GM23338 (cell line): Measurements from ENCODE around the gene CDCA5. TPM values are rescaled to one million over a fixed set of nuclear protein-coding genes. Genes with fewer than 3 reads are reported as not detected.

Experiments used
- ATAC-seq: fragments of 200-7000 bp; cut with Tn5 transposase; 3 replicates; pipeline ENCODE4 v1.9.1; 2020
- DNase-seq: peaks from one replicate; pipeline ENCODE4 v3.0.0-alpha.2; 2015; ENCODE audit warnings: low spot score
- H2AFZ ChIP-seq: fragments of 200-600 bp; sonication (generic); 2 replicates; pipeline ENCODE4 v1.8.0; 2016; ENCODE audit warnings: antibody characterized with exemption, mild to moderate bottlenecking, moderate library complexity
- H3F3A ChIP-seq: fragments of 200-600 bp; sonication (generic); replicated peaks from 2 replicates; pipeline ENCODE4 v1.8.0; 2017; ENCODE audit warnings: antibody characterized with exemption, mixed run types, low read depth
- H3K27ac ChIP-seq: fragments of 200-600 bp; sonication (generic); 2 replicates; pipeline ENCODE4 v1.6.1; 2016; ENCODE audit warnings: low read depth
- H3K27me3 ChIP-seq: fragments of 200-600 bp; sonication (generic); 2 replicates; pipeline ENCODE4 v1.8.0; 2016; ENCODE audit warnings: mild to moderate bottlenecking, mixed run types, moderate library complexity; ENCODE audit not compliant: insufficient read depth
- H3K36me3 ChIP-seq: fragments of 200-600 bp; sonication (generic); 2 replicates; pipeline ENCODE4 v1.8.0; 2016; ENCODE audit warnings: mild to moderate bottlenecking; ENCODE audit not compliant: insufficient read depth
- H3K4me1 ChIP-seq: fragments of 200-600 bp; sonication (generic); 2 replicates; pipeline ENCODE4 v1.8.0; 2016; ENCODE audit warnings: mild to moderate bottlenecking, moderate library complexity; ENCODE audit not compliant: insufficient read depth
- H3K4me2 ChIP-seq: fragments of 200-600 bp; sonication (generic); 2 replicates; pipeline ENCODE4 v1.7.1; 2017; ENCODE audit warnings: mixed run types
- H3K4me3 ChIP-seq: fragments of 200-600 bp; sonication (generic); 2 replicates; pipeline ENCODE4 v1.6.1; 2016; ENCODE audit warnings: mixed run types
- H3K79me2 ChIP-seq: fragments of 200-600 bp; sonication (generic); replicated peaks from 2 replicates; pipeline ENCODE4 v1.8.0; 2017; ENCODE audit warnings: mild to moderate bottlenecking; ENCODE audit not compliant: insufficient read depth
- H3K9me2 ChIP-seq: fragments of 200-600 bp; sonication (generic); 2 replicates; pipeline ENCODE4 v1.8.0; 2017; ENCODE audit not compliant: insufficient read depth
- H4K20me1 ChIP-seq: fragments of 200-600 bp; sonication (generic); replicated peaks from 2 replicates; pipeline ENCODE4 v1.8.0; 2017; ENCODE audit warnings: mild to moderate bottlenecking; ENCODE audit not compliant: insufficient read depth
- H3K27ac Mint-ChIP-seq: 2 replicates; pipeline ENCODE4 v1.8.0; 2020; ENCODE audit warnings: inconsistent platforms, mild to moderate bottlenecking, moderate library complexity, mixed read lengths
- H3K27me3 Mint-ChIP-seq: 3 replicates; pipeline ENCODE4 v1.8.0; 2022; ENCODE audit warnings: low read depth, mild to moderate bottlenecking, moderate library complexity, mixed read lengths, inconsistent platforms; ENCODE audit not compliant: insufficient read depth, poor library complexity
- H3K36me3 Mint-ChIP-seq: 3 replicates; pipeline ENCODE4 v1.8.0; 2021; ENCODE audit warnings: low read depth, mild to moderate bottlenecking, inconsistent platforms, moderate library complexity, mixed read lengths
- H3K4me1 Mint-ChIP-seq: 3 replicates; pipeline ENCODE4 v1.8.0; 2020; ENCODE audit warnings: mild to moderate bottlenecking, inconsistent platforms, mixed read lengths
- H3K4me3 Mint-ChIP-seq: 3 replicates; pipeline ENCODE4 v1.8.0; 2021; ENCODE audit warnings: moderate library complexity, mild to moderate bottlenecking, inconsistent platforms, mixed read lengths
- H3K9me3 Mint-ChIP-seq: 3 replicates; pipeline ENCODE4 v1.8.0; 2020; ENCODE audit warnings: moderate library complexity, mild to moderate bottlenecking, inconsistent platforms, mixed read lengths
- CREB1 ChIP-seq: fragments of 250-450 bp; sonication (Bioruptor Pico); IDR thresholded peaks from 2 replicates; pipeline ENCODE4 v1.5.0; 2020; ENCODE audit warnings: low read depth, mild to moderate bottlenecking, moderate library complexity
- CTCF ChIP-seq, 2 experiments: fragments of 200-600 bp in 1 of 2; sonication (generic) in 1 of 2; conservative IDR thresholded peaks; 2 replicates each; pipeline versions ENCODE4 v1.5.1 to v1.6.1; 2016 to 2017; ENCODE audit warnings: antibody characterized with exemption in 2 of 2, low read depth in 2 of 2, mild to moderate bottlenecking in 2 of 2, moderate library complexity in 1 of 2
- ETS1 ChIP-seq: IDR thresholded peaks from 2 replicates; pipeline ENCODE4 v1.6.1; 2016; ENCODE audit warnings: antibody characterized with exemption
- EZH2 ChIP-seq: fragments of 200-600 bp; sonication (generic); IDR thresholded peaks from one replicate; pipeline ENCODE4 v1.8.0; 2017; ENCODE audit warnings: antibody characterized with exemption, mild to moderate bottlenecking, low read depth; ENCODE audit not compliant: unreplicated experiment
- EZH2phosphoT487 ChIP-seq: fragments of 200-600 bp; sonication (generic); IDR thresholded peaks from one replicate; pipeline ENCODE4 v1.8.1; 2018; ENCODE audit warnings: antibody characterized with exemption; ENCODE audit not compliant: unreplicated experiment
- JUNB ChIP-seq: IDR thresholded peaks from one replicate; pipeline ENCODE4 v1.6.1; 2016; ENCODE audit warnings: antibody characterized with exemption; ENCODE audit not compliant: unreplicated experiment
- NANOG ChIP-seq: IDR thresholded peaks from 2 replicates; pipeline ENCODE4 v1.6.1; 2016; ENCODE audit warnings: antibody characterized with exemption, borderline replicate concordance
- POLR2AphosphoS5 ChIP-seq: IDR thresholded peaks from 2 replicates; pipeline ENCODE4 v1.6.1; 2016; ENCODE audit warnings: antibody characterized with exemption, low read depth
- REST ChIP-seq: IDR thresholded peaks from one replicate; pipeline ENCODE4 v1.6.1; 2018; ENCODE audit warnings: antibody characterized with exemption; ENCODE audit not compliant: unreplicated experiment
- ZNF114 ChIP-seq: fragments of 250-450 bp; sonication (Bioruptor Pico); IDR thresholded peaks from 2 replicates; pipeline ENCODE4 v1.5.0; 2020; ENCODE audit warnings: mild to moderate bottlenecking, moderate library complexity
- ZNF331 ChIP-seq: fragments of 250-450 bp; sonication (Bioruptor Pico); IDR thresholded peaks from 2 replicates; pipeline ENCODE4 v1.5.0; 2020; ENCODE audit warnings: low read depth, mild to moderate bottlenecking, moderate library complexity
- polyA plus RNA-seq: library from polyadenylated mRNA; unstranded; fragments of >200 nt; fragmentation: Nextera tagmentation; extraction: Ambion mirVana; gene quantifications from 2 replicates; pipeline ENCODE4 v1.2.1, GENCODE V29; 2016
- total RNA-seq: library from RNA; depleted of rRNA; stranded (reverse); fragments of >200 nt; shearing (Covaris generic); gene quantifications from 2 replicates; pipeline ENCODE4 v1.2.3, GENCODE V29; 2014
- TF ChIP-seq, protein P1 (sequence below): fragments of 250-450 bp; sonication (Bioruptor Pico); IDR thresholded peaks from 2 replicates; pipeline ENCODE4 v1.5.0; 2020; ENCODE audit warnings: mild to moderate bottlenecking, moderate library complexity

Gene CDCA5
- total and polyA plus RNA-seq, 2 experiments from 2014 or later: 53.3 to 70.9 TPM

- Histone ChIP-seq H3K79me2 (peaks cover 20% of the 10 kb centered on the region), H3F3A (peaks cover 9% of the 10 kb centered on the region; the same call in 1 of the 2 replicates), H3K36me3 (0 out of 2 replicates have a peak, but pooled peaks cover 3% of the 10 kb centered on the region), H4K20me1 (peaks cover 2% of the 10 kb centered on the region; the same call in 1 of the 2 replicates), H3K4me2 (no peak overlapping the region), H3K4me3 (no peak overlapping the region), H3K27me3 (no peaks in the 10 kb centered on the region), H3K27ac (no peak overlapping the region), H3K4me1 (peaks cover 7% of the 10 kb centered on the region; the same call in 1 of the 2 replicates), H3K9me2 (no peaks in the 10 kb centered on the region), H2AFZ (no peak overlapping the region)
- Mint-ChIP-seq H3K9me3 (peaks cover 2% of the 10 kb centered on the region; the same call in 2 of the 3 replicates), H3K4me3 (no peak overlapping the region), H3K4me1 (peaks cover 12% of the 10 kb centered on the region), H3K27ac (no peak overlapping the region), H3K36me3 (peaks cover 10% of the 10 kb centered on the region; the same call in 1 of the 3 replicates), H3K27me3 (peaks cover 15% of the 10 kb centered on the region)
- ATAC-seq (no peak), DNase-seq (no peak)
- TF ChIP-seq ETS1 (no peak), JUNB (no peak), REST (no peak), CTCF (conservative IDR thresholded peaks at IDR 0.05; ENCODE audit: low read depth in 2 of 2) (no peak), POLR2AphosphoS5 (no peak), ZNF114 (CRISPR knock-in tag) (no peak), EZH2phosphoT487 (no peak), EZH2 (no peak), ZNF331 (CRISPR knock-in tag) (no peak), CREB1 (CRISPR knock-in tag) (no peak), NANOG (no peak)
- TF ChIP-seq, protein P1, sequence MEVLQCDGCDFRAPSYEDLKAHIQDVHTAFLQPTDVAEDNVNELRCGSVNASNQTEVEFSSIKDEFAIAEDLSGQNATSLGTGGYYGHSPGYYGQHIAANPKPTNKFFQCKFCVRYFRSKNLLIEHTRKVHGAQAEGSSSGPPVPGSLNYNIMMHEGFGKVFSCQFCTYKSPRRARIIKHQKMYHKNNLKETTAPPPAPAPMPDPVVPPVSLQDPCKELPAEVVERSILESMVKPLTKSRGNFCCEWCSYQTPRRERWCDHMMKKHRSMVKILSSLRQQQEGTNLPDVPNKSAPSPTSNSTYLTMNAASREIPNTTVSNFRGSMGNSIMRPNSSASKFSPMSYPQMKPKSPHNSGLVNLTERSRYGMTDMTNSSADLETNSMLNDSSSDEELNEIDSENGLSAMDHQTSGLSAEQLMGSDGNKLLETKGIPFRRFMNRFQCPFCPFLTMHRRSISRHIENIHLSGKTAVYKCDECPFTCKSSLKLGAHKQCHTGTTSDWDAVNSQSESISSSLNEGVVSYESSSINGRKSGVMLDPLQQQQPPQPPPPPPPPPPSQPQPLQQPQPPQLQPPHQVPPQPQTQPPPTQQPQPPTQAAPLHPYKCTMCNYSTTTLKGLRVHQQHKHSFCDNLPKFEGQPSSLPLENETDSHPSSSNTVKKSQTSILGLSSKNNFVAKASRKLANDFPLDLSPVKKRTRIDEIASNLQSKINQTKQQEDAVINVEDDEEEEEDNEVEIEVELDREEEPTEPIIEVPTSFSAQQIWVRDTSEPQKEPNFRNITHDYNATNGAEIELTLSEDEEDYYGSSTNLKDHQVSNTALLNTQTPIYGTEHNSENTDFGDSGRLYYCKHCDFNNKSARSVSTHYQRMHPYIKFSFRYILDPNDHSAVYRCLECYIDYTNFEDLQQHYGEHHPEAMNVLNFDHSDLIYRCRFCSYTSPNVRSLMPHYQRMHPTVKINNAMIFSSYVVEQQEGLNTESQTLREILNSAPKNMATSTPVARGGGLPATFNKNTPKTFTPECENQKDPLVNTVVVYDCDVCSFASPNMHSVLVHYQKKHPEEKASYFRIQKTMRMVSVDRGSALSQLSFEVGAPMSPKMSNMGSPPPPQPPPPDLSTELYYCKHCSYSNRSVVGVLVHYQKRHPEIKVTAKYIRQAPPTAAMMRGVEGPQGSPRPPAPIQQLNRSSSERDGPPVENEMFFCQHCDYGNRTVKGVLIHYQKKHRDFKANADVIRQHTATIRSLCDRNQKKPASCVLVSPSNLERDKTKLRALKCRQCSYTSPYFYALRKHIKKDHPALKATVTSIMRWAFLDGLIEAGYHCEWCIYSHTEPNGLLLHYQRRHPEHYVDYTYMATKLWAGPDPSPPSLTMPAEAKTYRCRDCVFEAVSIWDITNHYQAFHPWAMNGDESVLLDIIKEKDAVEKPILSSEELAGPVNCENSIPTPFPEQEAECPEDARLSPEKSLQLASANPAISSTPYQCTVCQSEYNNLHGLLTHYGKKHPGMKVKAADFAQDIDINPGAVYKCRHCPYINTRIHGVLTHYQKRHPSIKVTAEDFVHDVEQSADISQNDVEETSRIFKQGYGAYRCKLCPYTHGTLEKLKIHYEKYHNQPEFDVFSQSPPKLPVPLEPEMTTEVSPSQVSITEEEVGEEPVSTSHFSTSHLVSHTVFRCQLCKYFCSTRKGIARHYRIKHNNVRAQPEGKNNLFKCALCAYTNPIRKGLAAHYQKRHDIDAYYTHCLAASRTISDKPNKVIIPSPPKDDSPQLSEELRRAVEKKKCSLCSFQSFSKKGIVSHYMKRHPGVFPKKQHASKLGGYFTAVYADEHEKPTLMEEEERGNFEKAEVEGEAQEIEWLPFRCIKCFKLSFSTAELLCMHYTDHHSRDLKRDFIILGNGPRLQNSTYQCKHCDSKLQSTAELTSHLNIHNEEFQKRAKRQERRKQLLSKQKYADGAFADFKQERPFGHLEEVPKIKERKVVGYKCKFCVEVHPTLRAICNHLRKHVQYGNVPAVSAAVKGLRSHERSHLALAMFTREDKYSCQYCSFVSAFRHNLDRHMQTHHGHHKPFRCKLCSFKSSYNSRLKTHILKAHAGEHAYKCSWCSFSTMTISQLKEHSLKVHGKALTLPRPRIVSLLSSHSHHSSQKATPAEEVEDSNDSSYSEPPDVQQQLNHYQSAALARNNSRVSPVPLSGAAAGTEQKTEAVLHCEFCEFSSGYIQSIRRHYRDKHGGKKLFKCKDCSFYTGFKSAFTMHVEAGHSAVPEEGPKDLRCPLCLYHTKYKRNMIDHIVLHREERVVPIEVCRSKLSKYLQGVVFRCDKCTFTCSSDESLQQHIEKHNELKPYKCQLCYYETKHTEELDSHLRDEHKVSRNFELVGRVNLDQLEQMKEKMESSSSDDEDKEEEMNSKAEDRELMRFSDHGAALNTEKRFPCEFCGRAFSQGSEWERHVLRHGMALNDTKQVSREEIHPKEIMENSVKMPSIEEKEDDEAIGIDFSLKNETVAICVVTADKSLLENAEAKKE (CRISPR knock-in tag): no peak
Observed at GRCh38 chr11:65107078-65107477, 23.2 kb upstream of the CDCA5 start.
